ENCODE results near the gene CAV1.

CAV1 gene

GRCh38 chr7:116588225-116588624 is 63.4 kb downstream of the CAV1 start:
- ChIA-PET CTCF (interaction anchor here (1.2 to 2.4 kb wide), 4 partner anchors 12 to 329 kb away, joined by 4 to 9 read pairs (median 6); no protein-coding TSS in a partner anchor), POLR2A (interaction anchor here (0.6 kb wide), 1 partner anchor 170 kb away, joined by 3 read pairs; no protein-coding TSS in a partner anchor)
- TF ChIP-seq ELF4 (IDR thresholded peaks at IDR 0.05) (no peak), ZNF384 (IDR thresholded peaks at IDR 0.05) (no peak), PKNOX1 (IDR thresholded peaks at IDR 0.05) (no peak), NFRKB (IDR thresholded peaks at IDR 0.05) (no peak), BHLHE40 (IDR thresholded peaks at IDR 0.05; ENCODE audit: borderline replicate concordance) (no peak), ARNT (IDR thresholded peaks at IDR 0.05) (no peak), LEF1 (IDR thresholded peaks at IDR 0.05; ENCODE audit: borderline replicate concordance) (no peak), FOXM1 (IDR thresholded peaks at IDR 0.05; ENCODE audit: borderline replicate concordance) (no peak), SP1 (IDR thresholded peaks at IDR 0.05) (no peak), HDGF (IDR thresholded peaks at IDR 0.05; ENCODE audit: borderline replicate concordance) (no peak), TARDBP (IDR thresholded peaks at IDR 0.05) (no peak), CTBP1 (IDR thresholded peaks at IDR 0.05; ENCODE audit: borderline replicate concordance) (no peak), SUZ12 (IDR thresholded peaks at IDR 0.05) (no peak)
- no peak for DNase-seq (ENCODE audit: extremely low spot score)

- peak; percentile 23 for DNase-seq (ENCODE audit: extremely low spot score)
- no peak for TF ChIP-seq HDGF (IDR thresholded peaks at IDR 0.05; ENCODE audit: borderline replicate concordance)
- no peak for TF ChIP-seq BHLHE40 (IDR thresholded peaks at IDR 0.05; ENCODE audit: borderline replicate concordance)
- TF ChIP-seq PKNOX1 (IDR thresholded peaks at IDR 0.05): no peak
- no peak for TF ChIP-seq FOXA1 (IDR thresholded peaks at IDR 0.05)
- no peak for TF ChIP-seq SUZ12 (IDR thresholded peaks at IDR 0.05)
- TF ChIP-seq ZNF384 (IDR thresholded peaks at IDR 0.05): no peak
- TF ChIP-seq SP1 (IDR thresholded peaks at IDR 0.05): no peak
- TF ChIP-seq ELF4 (IDR thresholded peaks at IDR 0.05): no peak
- no peak for TF ChIP-seq CTBP1 (IDR thresholded peaks at IDR 0.05; ENCODE audit: borderline replicate concordance)
- TF ChIP-seq NFRKB (IDR thresholded peaks at IDR 0.05): no peak
- no peak for TF ChIP-seq FOXM1 (IDR thresholded peaks at IDR 0.05; ENCODE audit: borderline replicate concordance)
- TF ChIP-seq LEF1 (IDR thresholded peaks at IDR 0.05; ENCODE audit: borderline replicate concordance): no peak
- no peak for TF ChIP-seq TARDBP (IDR thresholded peaks at IDR 0.05)
- no peak for TF ChIP-seq L3MBTL2 (conservative IDR thresholded peaks at IDR 0.05)
- TF ChIP-seq FOXK2 (IDR thresholded peaks at IDR 0.05): no peak
- TF ChIP-seq ARNT (IDR thresholded peaks at IDR 0.05): no peak
- CTCF ChIA-PET: interaction anchor here (0.5 to 2.4 kb wide), 8 partner anchors 12 to 415 kb away, joined by 3 to 9 read pairs (median 4); no protein-coding TSS in a partner anchor
- POLR2A ChIA-PET: interaction anchor here (0.6 to 1.1 kb wide), 2 partner anchors 63 to 171 kb away, joined by 3 to 4 read pairs; no protein-coding TSS in a partner anchor
Observed at GRCh38 chr7:116588641-116589594, 64.1 kb downstream of the CAV1 start.

GRCh38 chr7:116591202-116592040 is 66.6 kb downstream of the CAV1 start:
- no peak for DNase-seq (ENCODE audit: extremely low spot score)
- CTCF ChIA-PET: interaction anchor here (0.6 to 3.2 kb wide), 29 partner anchors 9 to 551 kb away, joined by 3 to 18 read pairs (median 4); no protein-coding TSS in a partner anchor
- POLR2A ChIA-PET: interaction anchor here (1.3 kb wide), 1 partner anchor 65 kb away, joined by 4 read pairs; no protein-coding TSS in a partner anchor
- TF ChIP-seq L3MBTL2 (conservative IDR thresholded peaks at IDR 0.05) (no peak), TARDBP (IDR thresholded peaks at IDR 0.05) (no peak), LEF1 (IDR thresholded peaks at IDR 0.05; ENCODE audit: borderline replicate concordance) (no peak), SUZ12 (IDR thresholded peaks at IDR 0.05) (no peak)

GRCh38 chr7:116592041-116592355 is 67.2 kb downstream of the CAV1 start:
- ChIA-PET POLR2A (interaction anchor here (1.3 kb wide), 1 partner anchor 66 kb away, joined by 4 read pairs; no protein-coding TSS in a partner anchor), CTCF (interaction anchor here (0.6 to 3.2 kb wide), 24 partner anchors 9 to 550 kb away, joined by 3 to 18 read pairs (median 4); no protein-coding TSS in a partner anchor)
- TF ChIP-seq ELF4 (IDR thresholded peaks at IDR 0.05): no peak
- no peak for TF ChIP-seq CTBP1 (IDR thresholded peaks at IDR 0.05; ENCODE audit: borderline replicate concordance)
- TF ChIP-seq FOXK2 (IDR thresholded peaks at IDR 0.05): no peak
- TF ChIP-seq FOXA1 (IDR thresholded peaks at IDR 0.05): no peak
- no peak for TF ChIP-seq L3MBTL2 (conservative IDR thresholded peaks at IDR 0.05)
- DNase-seq (ENCODE audit: extremely low spot score): no peak

- POLR2A ChIA-PET: interaction anchor here (1.3 kb wide), 1 partner anchor 66 kb away, joined by 4 read pairs; no protein-coding TSS in a partner anchor
- CTCF ChIA-PET: interaction anchor here (0.6 to 3.2 kb wide), 18 partner anchors 9 to 550 kb away, joined by 3 to 18 read pairs (median 5); no protein-coding TSS in a partner anchor
- TF ChIP-seq ELF4 (IDR thresholded peaks at IDR 0.05) (no peak), SP1 (IDR thresholded peaks at IDR 0.05) (no peak), LEF1 (IDR thresholded peaks at IDR 0.05; ENCODE audit: borderline replicate concordance) (no peak), FOXM1 (IDR thresholded peaks at IDR 0.05; ENCODE audit: borderline replicate concordance) (no peak), NFRKB (IDR thresholded peaks at IDR 0.05) (no peak), TARDBP (IDR thresholded peaks at IDR 0.05) (no peak), ZNF384 (IDR thresholded peaks at IDR 0.05) (no peak), CTBP1 (IDR thresholded peaks at IDR 0.05; ENCODE audit: borderline replicate concordance) (no peak), SUZ12 (IDR thresholded peaks at IDR 0.05) (no peak), ARNT (IDR thresholded peaks at IDR 0.05) (no peak), L3MBTL2 (conservative IDR thresholded peaks at IDR 0.05) (no peak)
- DNase-seq (ENCODE audit: extremely low spot score): no peak
Observed at GRCh38 chr7:116592445-116592844, 67.6 kb downstream of the CAV1 start.

Data from HEK293T (cell line).